Karpas-422 (cell line): ENCODE results near the gene WNT3A. TPM values are rescaled to one million over a fixed set of nuclear protein-coding genes. Genes with fewer than 3 reads are reported as not detected.

ENCODE experiments used
- DNase-seq: peaks from one replicate; pipeline ENCODE4 v3.0.0-alpha.2; 2015
- H2AFZ ChIP-seq: fragments of 200-600 bp; sonication (generic); 2 replicates; pipeline ENCODE4 v1.6.1; 2014; ENCODE audit warnings: antibody characterized with exemption, low read length, mixed read lengths
- H3K27ac ChIP-seq: fragments of 200-600 bp; sonication (generic); 2 replicates; pipeline ENCODE4 v1.5.1; 2014; ENCODE audit warnings: mild to moderate bottlenecking, low read length, moderate library complexity
- H3K27me3 ChIP-seq: fragments of 200-600 bp; sonication (generic); 2 replicates; pipeline ENCODE4 v1.6.1; 2014; ENCODE audit warnings: low read length, mixed read lengths
- H3K36me3 ChIP-seq: fragments of 200-600 bp; sonication (generic); 2 replicates; pipeline ENCODE4 v1.6.1; 2014; ENCODE audit warnings: low read length, mixed read lengths; ENCODE audit not compliant: insufficient read depth
- H3K4me1 ChIP-seq: fragments of 200-600 bp; sonication (generic); 2 replicates; pipeline ENCODE4 v1.6.1; 2014; ENCODE audit warnings: mild to moderate bottlenecking, low read length, mixed read lengths
- H3K4me2 ChIP-seq: fragments of 200-600 bp; sonication (generic); 2 replicates; pipeline ENCODE4 v1.6.1; 2014; ENCODE audit warnings: low read length, low read depth, mild to moderate bottlenecking; ENCODE audit not compliant: poor library complexity, severe bottlenecking
- H3K4me3 ChIP-seq: fragments of 200-600 bp; sonication (generic); 2 replicates; pipeline ENCODE4 v1.5.1; 2014; ENCODE audit warnings: mild to moderate bottlenecking, antibody characterized with exemption, low read length, mixed read lengths
- H3K79me2 ChIP-seq: fragments of 200-600 bp; sonication (generic); 2 replicates; pipeline ENCODE4 v1.6.1; 2014; ENCODE audit warnings: mild to moderate bottlenecking, low read length, mixed read lengths
- H3K9ac ChIP-seq: fragments of 200-600 bp; sonication (generic); 2 replicates; pipeline ENCODE4 v1.6.0; 2014; ENCODE audit warnings: low read length
- H3K9me2 ChIP-seq: fragments of 200-600 bp; sonication (generic), shearing (Covaris generic); replicated peaks from 2 replicates; pipeline ENCODE4 v1.6.0; 2014; ENCODE audit warnings: mild to moderate bottlenecking, low read length, moderate library complexity; ENCODE audit not compliant: insufficient read depth
- H3K9me3 ChIP-seq: fragments of 300-700, 200-600 bp; sonication (generic); 2 replicates; pipeline ENCODE4 v1.6.1; 2014; ENCODE audit warnings: low read length, mixed read lengths
- H4K20me1 ChIP-seq: fragments of 200-600 bp; sonication (generic); 2 replicates; pipeline ENCODE4 v1.6.1; 2014; ENCODE audit warnings: mild to moderate bottlenecking, antibody characterized with exemption, low read length, low read depth; ENCODE audit not compliant: insufficient read depth
- total RNA-seq: library from RNA; depleted of rRNA; stranded (reverse); fragments of >200 nt; shearing (Covaris generic); gene quantifications from 2 replicates; pipeline ENCODE4 v1.2.3, GENCODE V29; 2014; ENCODE audit warnings: low replicate concordance

Gene WNT3A
- total RNA-seq, 1 experiment from 2014 or later: not detected

DNA sequence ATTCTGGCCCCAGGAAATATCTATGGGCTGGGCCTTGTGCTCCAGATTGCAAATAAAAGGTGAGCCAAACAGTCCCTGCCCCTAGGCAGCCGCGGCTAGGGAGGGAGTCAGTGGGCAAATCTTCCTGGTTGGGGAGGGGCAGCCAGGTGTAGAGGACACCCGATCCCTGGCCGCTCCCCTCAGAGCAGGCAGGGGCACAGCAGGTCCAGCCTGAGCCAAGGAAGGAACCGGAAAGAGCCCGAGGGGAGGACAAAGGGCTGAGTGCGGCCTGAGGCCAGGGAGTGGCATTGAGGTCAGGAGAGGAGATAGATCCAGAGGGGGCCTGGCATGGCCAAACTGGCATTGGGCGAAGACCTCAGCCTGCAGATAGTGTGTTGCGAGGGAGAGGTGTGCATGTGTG, 39.1 kb downstream of the WNT3A start:
- Histone ChIP-seq H3K9ac (no peak overlapping the region), H2AFZ (no peak overlapping the region), H3K9me2 (no peaks in the 10 kb centered on the region), H3K4me3 (no peak overlapping the region), H3K79me2 (no peaks in the 10 kb centered on the region), H3K9me3 (no peaks in the 10 kb centered on the region), H3K36me3 (no peaks in the 10 kb centered on the region), H3K27ac (no peak overlapping the region), H3K4me2 (no peak overlapping the region), H3K27me3 (no peaks in the 10 kb centered on the region), H4K20me1 (no peaks in the 10 kb centered on the region), H3K4me1 (no peaks in the 10 kb centered on the region)
- DNase-seq: no peak

DNA sequence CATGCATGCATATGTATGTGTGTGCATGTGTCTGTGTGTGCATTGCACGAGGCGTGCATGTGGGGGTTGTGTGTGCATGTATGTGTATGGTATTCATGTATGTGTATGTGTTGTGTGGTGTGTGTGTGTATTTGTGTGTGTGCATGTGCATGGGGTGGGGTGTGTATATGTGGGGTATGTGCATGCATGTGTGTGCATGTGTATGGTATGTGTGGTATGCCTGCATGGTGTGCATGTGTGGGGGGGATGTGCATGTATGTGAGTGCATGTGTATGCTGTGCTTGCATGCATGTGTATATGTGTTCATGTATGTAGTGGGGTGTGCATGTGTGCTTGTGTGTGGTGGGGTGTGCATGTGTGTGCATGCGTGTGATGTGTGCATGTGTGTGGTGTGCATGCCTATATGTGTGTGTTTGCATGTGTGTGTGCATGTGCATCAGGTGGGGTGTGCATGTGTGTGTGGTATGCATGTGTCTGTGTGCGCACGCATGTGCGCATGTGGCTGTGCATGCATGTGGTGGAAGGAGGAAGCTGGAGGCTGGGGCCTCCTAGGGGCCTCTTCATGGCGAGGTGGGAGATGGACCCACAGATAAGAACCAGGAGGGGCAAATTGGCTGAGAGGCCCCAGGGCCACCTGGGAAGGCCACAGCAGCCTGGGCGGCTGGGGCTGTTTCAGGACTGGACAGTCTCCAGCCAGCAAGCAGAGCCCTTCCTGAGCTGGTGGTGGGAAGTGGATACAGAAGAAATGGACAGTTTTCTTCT, 39.8 kb downstream of the WNT3A start:
- no peaks in the 10 kb centered on the region for H3K36me3 ChIP-seq
- H3K27me3 ChIP-seq: no peaks in the 10 kb centered on the region
- H4K20me1 ChIP-seq: no peaks in the 10 kb centered on the region
- no peak overlapping the region for H3K27ac ChIP-seq
- H3K9ac ChIP-seq: no peak overlapping the region
- no peaks in the 10 kb centered on the region for H3K9me3 ChIP-seq
- no peaks in the 10 kb centered on the region for H3K4me1 ChIP-seq
- no peaks in the 10 kb centered on the region for H3K79me2 ChIP-seq
- H3K9me2 ChIP-seq: no peaks in the 10 kb centered on the region
- no peak overlapping the region for H3K4me3 ChIP-seq
- DNase-seq: no peak
- H2AFZ ChIP-seq: no peak overlapping the region
- H3K4me2 ChIP-seq: no peak overlapping the region

DNA sequence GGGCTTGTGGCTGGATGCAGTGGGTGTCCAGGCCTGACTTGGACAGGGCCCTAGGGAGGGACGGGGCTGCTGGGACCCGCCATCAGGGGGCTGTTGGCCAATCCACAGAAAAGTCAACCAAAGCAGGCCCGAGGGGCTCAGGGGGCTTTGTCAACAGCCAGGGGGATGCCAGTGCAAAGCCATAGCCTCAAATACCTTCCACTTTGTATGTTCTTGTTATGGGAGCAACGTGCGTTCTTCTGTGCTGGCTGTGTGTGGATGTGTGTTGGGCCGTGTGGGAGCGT, 40.3 kb downstream of the WNT3A start:
- H3K36me3 ChIP-seq: no peaks in the 10 kb centered on the region
- no peak overlapping the region for H2AFZ ChIP-seq
- no peak overlapping the region for H3K27ac ChIP-seq
- no peaks in the 10 kb centered on the region for H3K4me1 ChIP-seq
- no peaks in the 10 kb centered on the region for H3K9me2 ChIP-seq
- no peaks in the 10 kb centered on the region for H3K27me3 ChIP-seq
- H4K20me1 ChIP-seq: no peaks in the 10 kb centered on the region
- no peaks in the 10 kb centered on the region for H3K79me2 ChIP-seq
- no peak for DNase-seq
- H3K4me3 ChIP-seq: no peak overlapping the region
- H3K4me2 ChIP-seq: no peak overlapping the region
- H3K9ac ChIP-seq: no peak overlapping the region
- H3K9me3 ChIP-seq: no peaks in the 10 kb centered on the region

DNA sequence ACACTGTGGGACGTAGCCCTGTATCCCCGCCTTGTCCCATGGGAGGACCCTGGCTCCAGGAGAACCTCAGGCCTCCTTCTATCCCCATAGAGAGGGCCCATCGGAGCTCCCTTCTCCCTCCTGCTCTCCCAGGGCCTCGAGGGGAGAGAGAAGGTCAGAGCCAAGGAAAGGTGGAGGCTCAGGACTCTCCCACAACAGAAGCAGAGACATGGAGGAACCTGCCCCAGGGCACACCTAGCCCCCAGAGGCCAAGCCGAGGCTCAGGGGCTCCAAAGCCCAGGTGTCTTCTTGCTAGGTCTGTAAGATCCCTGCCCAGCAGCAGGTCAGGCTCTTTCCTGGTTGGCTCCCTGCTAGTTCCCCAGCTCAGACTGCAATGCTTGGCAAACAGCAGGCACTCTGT, 41.3 kb downstream of the WNT3A start:
- no peak overlapping the region for H3K27ac ChIP-seq
- H3K4me2 ChIP-seq: no peak overlapping the region
- H3K9ac ChIP-seq: no peak overlapping the region
- H4K20me1 ChIP-seq: no peaks in the 10 kb centered on the region
- H3K9me2 ChIP-seq: no peaks in the 10 kb centered on the region
- H3K36me3 ChIP-seq: no peaks in the 10 kb centered on the region
- no peaks in the 10 kb centered on the region for H3K79me2 ChIP-seq
- no peaks in the 10 kb centered on the region for H3K4me1 ChIP-seq
- no peak for DNase-seq
- H2AFZ ChIP-seq: no peak overlapping the region
- H3K9me3 ChIP-seq: no peaks in the 10 kb centered on the region
- H3K4me3 ChIP-seq: no peak overlapping the region
- no peaks in the 10 kb centered on the region for H3K27me3 ChIP-seq

DNA sequence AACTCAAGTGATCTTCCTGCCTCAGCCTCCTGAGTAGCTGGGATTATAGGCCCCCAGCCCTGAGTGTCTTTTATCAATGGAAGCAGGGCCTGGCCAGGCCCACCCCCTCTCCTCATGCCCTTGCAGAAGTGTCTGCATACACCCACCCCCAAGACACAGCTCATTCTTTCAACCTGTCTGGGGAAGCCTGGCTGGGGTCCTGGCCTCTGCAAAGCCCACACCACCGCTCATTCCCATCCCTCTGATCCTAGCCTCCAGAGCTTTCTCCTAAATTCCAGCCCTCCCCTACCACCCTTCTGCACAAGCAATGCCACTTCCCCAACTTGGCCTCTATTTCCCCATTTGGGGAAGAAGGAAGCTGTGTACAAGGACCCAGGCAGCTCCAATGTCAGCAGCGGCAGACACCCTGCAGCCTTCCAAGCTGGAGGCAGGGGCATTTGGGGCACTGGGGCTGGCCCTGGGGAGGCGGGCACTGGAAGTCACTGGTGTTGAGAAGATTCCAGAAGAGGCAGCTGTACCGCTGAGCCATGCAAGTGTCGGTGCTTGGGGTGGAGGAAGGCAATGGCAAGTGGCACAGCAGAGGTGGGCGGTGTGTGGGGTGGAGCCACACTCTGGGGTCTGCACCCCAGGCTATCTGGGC, 42.0 kb downstream of the WNT3A start:
- no peaks in the 10 kb centered on the region for H3K9me3 ChIP-seq
- H3K27ac ChIP-seq: no peak overlapping the region
- no peaks in the 10 kb centered on the region for H3K27me3 ChIP-seq
- no peaks in the 10 kb centered on the region for H3K4me1 ChIP-seq
- H3K36me3 ChIP-seq: no peaks in the 10 kb centered on the region
- H2AFZ ChIP-seq: no peak overlapping the region
- no peak for DNase-seq
- H3K9me2 ChIP-seq: no peaks in the 10 kb centered on the region
- no peak overlapping the region for H3K4me2 ChIP-seq
- H4K20me1 ChIP-seq: no peaks in the 10 kb centered on the region
- H3K79me2 ChIP-seq: no peaks in the 10 kb centered on the region
- no peak overlapping the region for H3K9ac ChIP-seq
- H3K4me3 ChIP-seq: no peak overlapping the region

DNA sequence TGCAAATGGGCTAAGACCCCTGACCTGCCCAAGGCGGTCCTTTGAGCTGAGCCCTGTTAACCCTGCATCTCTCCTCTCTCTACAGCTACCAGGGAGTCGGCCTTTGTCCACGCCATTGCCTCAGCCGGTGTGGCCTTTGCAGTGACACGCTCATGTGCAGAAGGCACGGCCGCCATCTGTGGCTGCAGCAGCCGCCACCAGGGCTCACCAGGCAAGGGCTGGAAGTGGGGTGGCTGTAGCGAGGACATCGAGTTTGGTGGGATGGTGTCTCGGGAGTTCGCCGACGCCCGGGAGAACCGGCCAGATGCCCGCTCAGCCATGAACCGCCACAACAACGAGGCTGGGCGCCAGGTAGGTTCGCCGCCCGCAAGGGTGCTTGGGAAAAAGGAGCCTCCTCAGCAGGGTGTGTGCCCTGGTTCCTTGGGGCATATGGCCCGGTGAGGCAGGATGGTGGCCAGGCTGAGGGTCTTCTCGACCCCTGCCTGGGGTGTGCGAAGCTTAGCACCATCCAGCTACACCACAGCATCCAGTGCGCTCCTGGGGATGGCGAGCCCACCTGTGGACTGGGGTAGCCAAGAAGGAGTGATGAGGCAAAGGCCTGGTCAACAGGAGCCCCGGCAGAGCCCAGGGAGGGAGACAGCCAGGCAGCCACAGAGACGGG, 43.9 kb downstream of the WNT3A start:
- H3K4me1 ChIP-seq: no peaks in the 10 kb centered on the region
- no peak overlapping the region for H3K4me3 ChIP-seq
- no peaks in the 10 kb centered on the region for H3K36me3 ChIP-seq
- H3K79me2 ChIP-seq: no peaks in the 10 kb centered on the region
- H3K27me3 ChIP-seq: no peaks in the 10 kb centered on the region
- no peaks in the 10 kb centered on the region for H3K9me3 ChIP-seq
- no peaks in the 10 kb centered on the region for H3K9me2 ChIP-seq
- H3K9ac ChIP-seq: no peak overlapping the region
- no peak overlapping the region for H3K4me2 ChIP-seq
- no peak for DNase-seq
- no peaks in the 10 kb centered on the region for H4K20me1 ChIP-seq
- H3K27ac ChIP-seq: no peak overlapping the region
- no peak overlapping the region for H2AFZ ChIP-seq

DNA sequence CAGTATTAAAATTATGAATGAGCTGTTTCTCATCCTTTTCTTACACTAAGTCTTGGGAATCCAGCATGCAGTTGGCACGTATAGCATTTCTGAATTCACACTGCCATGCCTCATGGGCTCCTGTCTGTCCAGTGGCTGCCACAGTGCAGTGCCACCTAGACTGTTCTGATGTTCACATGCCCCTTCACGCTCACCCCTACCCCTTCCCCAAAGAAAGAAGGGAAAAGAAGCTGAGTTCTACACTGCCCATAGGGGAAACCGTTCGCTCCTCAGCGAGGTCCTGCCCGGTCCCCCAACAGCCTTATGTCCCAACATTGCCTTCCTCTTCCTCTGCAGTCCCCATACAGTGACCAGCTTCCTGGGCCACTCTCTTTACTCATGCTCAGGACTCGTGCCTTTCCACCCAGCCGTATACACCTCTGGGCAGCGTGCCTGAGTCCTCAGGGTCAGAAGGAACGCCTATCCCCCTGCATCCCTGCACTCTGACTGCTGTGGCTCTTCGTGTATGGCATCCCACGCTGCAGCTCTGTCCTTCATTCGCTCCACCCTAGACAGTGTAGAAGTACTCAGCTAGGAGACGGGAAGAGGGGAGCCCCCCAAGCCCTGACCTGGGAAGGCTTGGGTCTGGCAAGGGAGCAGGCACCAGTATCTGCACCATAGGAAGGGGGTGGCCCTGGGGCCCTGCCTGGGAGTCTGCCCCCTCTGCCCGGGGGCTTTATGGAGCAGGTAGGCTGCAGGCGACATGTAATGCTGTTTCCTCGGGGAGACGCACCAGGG, 51.6 kb downstream of the WNT3A start:
- DNase-seq: no peak
- Histone ChIP-seq H3K36me3 (no peaks in the 10 kb centered on the region), H3K4me2 (no peak overlapping the region), H4K20me1 (no peaks in the 10 kb centered on the region), H3K4me3 (no peak overlapping the region), H3K27me3 (no peaks in the 10 kb centered on the region), H3K9me2 (no peaks in the 10 kb centered on the region), H3K9ac (no peak overlapping the region), H3K9me3 (no peaks in the 10 kb centered on the region), H2AFZ (no peak overlapping the region), H3K79me2 (no peaks in the 10 kb centered on the region), H3K27ac (no peak overlapping the region), H3K4me1 (no peaks in the 10 kb centered on the region)

DNA sequence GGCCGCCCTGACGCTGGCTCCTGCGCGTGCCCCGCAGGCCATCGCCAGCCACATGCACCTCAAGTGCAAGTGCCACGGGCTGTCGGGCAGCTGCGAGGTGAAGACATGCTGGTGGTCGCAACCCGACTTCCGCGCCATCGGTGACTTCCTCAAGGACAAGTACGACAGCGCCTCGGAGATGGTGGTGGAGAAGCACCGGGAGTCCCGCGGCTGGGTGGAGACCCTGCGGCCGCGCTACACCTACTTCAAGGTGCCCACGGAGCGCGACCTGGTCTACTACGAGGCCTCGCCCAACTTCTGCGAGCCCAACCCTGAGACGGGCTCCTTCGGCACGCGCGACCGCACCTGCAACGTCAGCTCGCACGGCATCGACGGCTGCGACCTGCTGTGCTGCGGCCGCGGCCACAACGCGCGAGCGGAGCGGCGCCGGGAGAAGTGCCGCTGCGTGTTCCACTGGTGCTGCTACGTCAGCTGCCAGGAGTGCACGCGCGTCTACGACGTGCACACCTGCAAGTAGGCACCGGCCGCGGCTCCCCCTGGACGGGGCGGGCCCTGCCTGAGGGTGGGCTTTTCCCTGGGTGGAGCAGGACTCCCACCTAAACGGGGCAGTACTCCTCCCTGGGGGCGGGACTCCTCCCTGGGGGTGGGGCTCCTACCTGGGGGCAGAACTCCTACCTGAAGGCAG, 52.3 kb downstream of the WNT3A start:
- Histone ChIP-seq H3K4me2 (no peak overlapping the region), H3K9ac (no peak overlapping the region)
- no peak for DNase-seq

More for the DNA sequence above, 52.3 kb downstream of the WNT3A start:
- Histone ChIP-seq H3K27ac (no peak overlapping the region), H2AFZ (no peak overlapping the region), H3K4me3 (no peak overlapping the region), H3K9me3 (no peaks in the 10 kb centered on the region), H3K4me1 (no peaks in the 10 kb centered on the region), H3K27me3 (no peaks in the 10 kb centered on the region), H3K79me2 (no peaks in the 10 kb centered on the region), H4K20me1 (no peaks in the 10 kb centered on the region), H3K9me2 (no peaks in the 10 kb centered on the region), H3K36me3 (no peaks in the 10 kb centered on the region)
